ENCODE results near the gene ATE1.

DNA sequence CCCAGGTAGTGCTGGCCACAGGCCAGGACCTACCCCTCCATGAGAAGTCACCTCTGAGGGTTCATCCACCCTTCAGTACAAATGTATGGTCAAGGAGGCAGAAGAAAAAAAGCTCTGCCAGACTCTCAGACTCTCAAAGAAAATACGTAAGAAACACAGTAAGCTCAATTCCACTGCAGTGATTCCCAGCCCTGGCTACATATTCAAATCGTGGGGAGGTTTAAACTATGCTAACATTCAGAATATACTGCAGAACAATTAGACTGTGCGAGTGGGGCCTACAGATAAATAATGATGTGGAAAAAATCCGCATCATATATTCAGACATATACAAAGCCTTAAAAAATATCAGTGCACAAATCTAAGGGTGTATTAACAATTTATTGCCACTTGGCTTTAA lies 162.6 kb downstream of the ATE1 start:
- TF ChIP-seq, protein P1, sequence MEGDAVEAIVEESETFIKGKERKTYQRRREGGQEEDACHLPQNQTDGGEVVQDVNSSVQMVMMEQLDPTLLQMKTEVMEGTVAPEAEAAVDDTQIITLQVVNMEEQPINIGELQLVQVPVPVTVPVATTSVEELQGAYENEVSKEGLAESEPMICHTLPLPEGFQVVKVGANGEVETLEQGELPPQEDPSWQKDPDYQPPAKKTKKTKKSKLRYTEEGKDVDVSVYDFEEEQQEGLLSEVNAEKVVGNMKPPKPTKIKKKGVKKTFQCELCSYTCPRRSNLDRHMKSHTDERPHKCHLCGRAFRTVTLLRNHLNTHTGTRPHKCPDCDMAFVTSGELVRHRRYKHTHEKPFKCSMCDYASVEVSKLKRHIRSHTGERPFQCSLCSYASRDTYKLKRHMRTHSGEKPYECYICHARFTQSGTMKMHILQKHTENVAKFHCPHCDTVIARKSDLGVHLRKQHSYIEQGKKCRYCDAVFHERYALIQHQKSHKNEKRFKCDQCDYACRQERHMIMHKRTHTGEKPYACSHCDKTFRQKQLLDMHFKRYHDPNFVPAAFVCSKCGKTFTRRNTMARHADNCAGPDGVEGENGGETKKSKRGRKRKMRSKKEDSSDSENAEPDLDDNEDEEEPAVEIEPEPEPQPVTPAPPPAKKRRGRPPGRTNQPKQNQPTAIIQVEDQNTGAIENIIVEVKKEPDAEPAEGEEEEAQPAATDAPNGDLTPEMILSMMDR (IDR thresholded peaks at IDR 0.05 in 2 of 3, conservative IDR thresholded peaks at IDR 0.05 in 1 of 3; ENCODE audit: borderline replicate concordance in 1 of 3, insufficient read depth in 1 of 3, low read depth in 2 of 3, low read length in 2 of 3) = no peak
- TF ChIP-seq POLR2AphosphoS5 (IDR thresholded peaks at IDR 0.05; ENCODE audit: low read depth, low read length) = no peak
- TF ChIP-seq SIN3A (IDR thresholded peaks at IDR 0.05; ENCODE audit: low read depth) = no peak
- TF ChIP-seq SRF (IDR thresholded peaks at IDR 0.05; ENCODE audit: low read depth) = no peak
- TF ChIP-seq POLR2A (IDR thresholded peaks at IDR 0.05; ENCODE audit: borderline replicate concordance, extremely low read depth, insufficient read depth, insufficient read length) = no peak
- TF ChIP-seq ZFX (IDR thresholded peaks at IDR 0.05) = no peak
- TF ChIP-seq EZH2phosphoT487 (IDR thresholded peaks at IDR 0.05; ENCODE audit: borderline replicate concordance) = no peak
- TF ChIP-seq, protein P2, sequence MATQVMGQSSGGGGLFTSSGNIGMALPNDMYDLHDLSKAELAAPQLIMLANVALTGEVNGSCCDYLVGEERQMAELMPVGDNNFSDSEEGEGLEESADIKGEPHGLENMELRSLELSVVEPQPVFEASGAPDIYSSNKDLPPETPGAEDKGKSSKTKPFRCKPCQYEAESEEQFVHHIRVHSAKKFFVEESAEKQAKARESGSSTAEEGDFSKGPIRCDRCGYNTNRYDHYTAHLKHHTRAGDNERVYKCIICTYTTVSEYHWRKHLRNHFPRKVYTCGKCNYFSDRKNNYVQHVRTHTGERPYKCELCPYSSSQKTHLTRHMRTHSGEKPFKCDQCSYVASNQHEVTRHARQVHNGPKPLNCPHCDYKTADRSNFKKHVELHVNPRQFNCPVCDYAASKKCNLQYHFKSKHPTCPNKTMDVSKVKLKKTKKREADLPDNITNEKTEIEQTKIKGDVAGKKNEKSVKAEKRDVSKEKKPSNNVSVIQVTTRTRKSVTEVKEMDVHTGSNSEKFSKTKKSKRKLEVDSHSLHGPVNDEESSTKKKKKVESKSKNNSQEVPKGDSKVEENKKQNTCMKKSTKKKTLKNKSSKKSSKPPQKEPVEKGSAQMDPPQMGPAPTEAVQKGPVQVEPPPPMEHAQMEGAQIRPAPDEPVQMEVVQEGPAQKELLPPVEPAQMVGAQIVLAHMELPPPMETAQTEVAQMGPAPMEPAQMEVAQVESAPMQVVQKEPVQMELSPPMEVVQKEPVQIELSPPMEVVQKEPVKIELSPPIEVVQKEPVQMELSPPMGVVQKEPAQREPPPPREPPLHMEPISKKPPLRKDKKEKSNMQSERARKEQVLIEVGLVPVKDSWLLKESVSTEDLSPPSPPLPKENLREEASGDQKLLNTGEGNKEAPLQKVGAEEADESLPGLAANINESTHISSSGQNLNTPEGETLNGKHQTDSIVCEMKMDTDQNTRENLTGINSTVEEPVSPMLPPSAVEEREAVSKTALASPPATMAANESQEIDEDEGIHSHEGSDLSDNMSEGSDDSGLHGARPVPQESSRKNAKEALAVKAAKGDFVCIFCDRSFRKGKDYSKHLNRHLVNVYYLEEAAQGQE (IDR thresholded peaks at IDR 0.05; ENCODE audit: low read depth) = no peak
- TF ChIP-seq, protein P3, sequence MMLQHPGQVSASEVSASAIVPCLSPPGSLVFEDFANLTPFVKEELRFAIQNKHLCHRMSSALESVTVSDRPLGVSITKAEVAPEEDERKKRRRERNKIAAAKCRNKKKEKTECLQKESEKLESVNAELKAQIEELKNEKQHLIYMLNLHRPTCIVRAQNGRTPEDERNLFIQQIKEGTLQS (IDR thresholded peaks at IDR 0.05) = no peak
- no peak for TF ChIP-seq EZH2 (IDR thresholded peaks at IDR 0.05)
- TF ChIP-seq, protein P4, sequence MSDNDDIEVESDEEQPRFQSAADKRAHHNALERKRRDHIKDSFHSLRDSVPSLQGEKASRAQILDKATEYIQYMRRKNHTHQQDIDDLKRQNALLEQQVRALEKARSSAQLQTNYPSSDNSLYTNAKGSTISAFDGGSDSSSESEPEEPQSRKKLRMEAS (IDR thresholded peaks at IDR 0.05) = no peak

All from HCT116 (cell line).